ENCODE results near the gene GGACT. TPM values are rescaled to one million over a fixed set of nuclear protein-coding genes. Genes with fewer than 3 reads are reported as not detected.

The GGACT gene
- total RNA-seq, 1 donor from 2014 or later = 1.3 TPM

DNA sequence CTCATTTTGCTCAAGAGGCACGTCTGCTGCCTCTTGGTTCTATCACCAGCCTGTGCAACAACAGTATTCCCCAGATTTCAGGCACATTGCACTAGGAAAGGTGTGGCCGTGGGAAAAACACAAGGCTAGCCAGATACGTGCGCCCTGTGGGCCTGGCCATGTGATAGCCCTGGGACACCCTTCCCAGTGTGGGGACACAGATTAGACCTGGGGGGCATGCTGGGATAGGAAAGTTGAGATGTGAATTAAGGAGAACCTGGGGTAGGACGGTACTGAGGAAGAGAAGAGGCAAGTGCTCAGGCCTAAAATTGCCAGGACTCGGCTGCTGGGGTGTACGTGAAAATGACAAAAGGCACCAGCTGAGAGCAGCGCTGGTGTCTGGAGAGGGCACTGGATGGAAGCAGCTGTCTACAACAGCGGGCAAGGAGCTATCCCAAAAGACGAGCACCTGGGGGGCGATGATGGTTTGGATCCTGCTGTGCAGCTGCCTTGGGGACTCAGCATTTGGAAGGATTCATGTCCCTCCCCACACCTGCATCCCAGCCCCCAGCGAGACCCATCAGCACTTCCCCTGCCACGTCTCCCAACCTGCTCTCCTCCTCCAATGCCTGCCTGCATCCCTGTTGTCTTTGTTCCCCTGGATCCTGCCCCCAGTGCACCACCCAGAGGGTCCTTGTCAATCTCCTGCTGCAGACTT is 54.3 kb downstream of the GGACT start:
- Histone ChIP-seq H3K79me2 (ENCODE audit: low read depth) (no peaks in the 10 kb centered on the region), H3F3A (ENCODE audit: low read depth) (peaks cover 10% of the 10 kb centered on the region), H3K9ac (no peak overlapping the region), H3K4me1 (peaks cover 16% of the 10 kb centered on the region), H3K36me3 (no peaks in the 10 kb centered on the region), H3K4me3 (no peak overlapping the region), H4K20me1 (ENCODE audit: low read depth) (no peaks in the 10 kb centered on the region), H3K27ac (no peak overlapping the region), H3K4me2 (no peak overlapping the region), H3K9me3 (ENCODE audit: low read depth) (no peaks in the 10 kb centered on the region), H2AFZ (replicated peaks) (no peak overlapping the region), H3K27me3 (no peaks in the 10 kb centered on the region)
- Mint-ChIP-seq H3K4me1 (peaks cover 14% of the 10 kb centered on the region), H3K9me3 (peaks cover 6% of the 10 kb centered on the region), H3K27ac (no peak overlapping the region), H3K4me3 (peak overlapping the region; percentile 24), H3K27me3 (ENCODE audit: insufficient read depth, low read depth) (peaks cover 3% of the 10 kb centered on the region), H3K36me3 (peaks cover 26% of the 10 kb centered on the region)
- TF ChIP-seq EZH2 (IDR thresholded peaks at IDR 0.05) (no peak), EZH2phosphoT487 (IDR thresholded peaks at IDR 0.05) (no peak)
- TF ChIP-seq, protein P1, sequence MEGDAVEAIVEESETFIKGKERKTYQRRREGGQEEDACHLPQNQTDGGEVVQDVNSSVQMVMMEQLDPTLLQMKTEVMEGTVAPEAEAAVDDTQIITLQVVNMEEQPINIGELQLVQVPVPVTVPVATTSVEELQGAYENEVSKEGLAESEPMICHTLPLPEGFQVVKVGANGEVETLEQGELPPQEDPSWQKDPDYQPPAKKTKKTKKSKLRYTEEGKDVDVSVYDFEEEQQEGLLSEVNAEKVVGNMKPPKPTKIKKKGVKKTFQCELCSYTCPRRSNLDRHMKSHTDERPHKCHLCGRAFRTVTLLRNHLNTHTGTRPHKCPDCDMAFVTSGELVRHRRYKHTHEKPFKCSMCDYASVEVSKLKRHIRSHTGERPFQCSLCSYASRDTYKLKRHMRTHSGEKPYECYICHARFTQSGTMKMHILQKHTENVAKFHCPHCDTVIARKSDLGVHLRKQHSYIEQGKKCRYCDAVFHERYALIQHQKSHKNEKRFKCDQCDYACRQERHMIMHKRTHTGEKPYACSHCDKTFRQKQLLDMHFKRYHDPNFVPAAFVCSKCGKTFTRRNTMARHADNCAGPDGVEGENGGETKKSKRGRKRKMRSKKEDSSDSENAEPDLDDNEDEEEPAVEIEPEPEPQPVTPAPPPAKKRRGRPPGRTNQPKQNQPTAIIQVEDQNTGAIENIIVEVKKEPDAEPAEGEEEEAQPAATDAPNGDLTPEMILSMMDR (IDR thresholded peaks at IDR 0.05) = no peak
- no peak for DNase-seq (ENCODE audit: low spot score)

DNA sequence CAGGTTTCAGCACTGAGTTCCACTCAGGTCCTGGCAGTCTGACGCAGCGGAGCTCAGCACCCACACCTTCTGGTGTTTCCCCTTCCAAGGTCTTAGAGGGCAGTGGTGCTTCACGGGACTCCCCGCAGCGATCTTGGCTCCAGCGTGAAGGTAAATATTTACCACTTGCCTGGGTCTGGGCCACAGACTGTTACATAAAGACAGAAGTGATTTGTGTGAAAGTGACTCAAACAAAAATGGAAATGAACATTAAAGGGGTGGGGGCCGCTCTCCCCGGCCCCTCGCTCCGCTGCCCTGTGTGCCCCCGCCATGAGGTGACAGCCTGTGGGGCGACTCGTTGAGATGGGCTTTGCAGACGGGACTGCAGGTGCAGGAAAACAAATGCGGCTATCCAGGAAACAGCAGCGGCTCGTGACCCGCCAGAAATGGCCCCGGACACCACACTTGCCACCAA is 55.0 kb downstream of the GGACT start:
- H3K36me3 Mint-ChIP-seq = peaks cover 27% of the 10 kb centered on the region
- H3K4me3 Mint-ChIP-seq = no peak overlapping the region
- no peaks in the 10 kb centered on the region for H3K9me3 ChIP-seq (ENCODE audit: low read depth)
- H2AFZ ChIP-seq (replicated peaks) = no peak overlapping the region
- H3K27me3 ChIP-seq = no peaks in the 10 kb centered on the region
- H3F3A ChIP-seq (ENCODE audit: low read depth) = peaks cover 10% of the 10 kb centered on the region
- H3K4me1 ChIP-seq = peaks cover 16% of the 10 kb centered on the region
- no peak overlapping the region for H3K4me2 ChIP-seq
- TF ChIP-seq, protein P1 (IDR thresholded peaks at IDR 0.05) = no peak
- no peak for TF ChIP-seq EZH2 (IDR thresholded peaks at IDR 0.05)
- no peak for TF ChIP-seq EZH2phosphoT487 (IDR thresholded peaks at IDR 0.05)
- DNase-seq (ENCODE audit: low spot score) = no peak
- no peak overlapping the region for H3K27ac ChIP-seq
- H3K9me3 Mint-ChIP-seq = peaks cover 2% of the 10 kb centered on the region
- no peak overlapping the region for H3K9ac ChIP-seq
- no peaks in the 10 kb centered on the region for H4K20me1 ChIP-seq (ENCODE audit: low read depth)
- H3K36me3 ChIP-seq = no peaks in the 10 kb centered on the region
- H3K4me3 ChIP-seq = no peak overlapping the region
- no peaks in the 10 kb centered on the region for H3K79me2 ChIP-seq (ENCODE audit: low read depth)
- H3K4me1 Mint-ChIP-seq = peaks cover 20% of the 10 kb centered on the region
- H3K27me3 Mint-ChIP-seq (ENCODE audit: insufficient read depth, low read depth) = peaks cover 3% of the 10 kb centered on the region
- H3K27ac Mint-ChIP-seq = no peak overlapping the region

DNA sequence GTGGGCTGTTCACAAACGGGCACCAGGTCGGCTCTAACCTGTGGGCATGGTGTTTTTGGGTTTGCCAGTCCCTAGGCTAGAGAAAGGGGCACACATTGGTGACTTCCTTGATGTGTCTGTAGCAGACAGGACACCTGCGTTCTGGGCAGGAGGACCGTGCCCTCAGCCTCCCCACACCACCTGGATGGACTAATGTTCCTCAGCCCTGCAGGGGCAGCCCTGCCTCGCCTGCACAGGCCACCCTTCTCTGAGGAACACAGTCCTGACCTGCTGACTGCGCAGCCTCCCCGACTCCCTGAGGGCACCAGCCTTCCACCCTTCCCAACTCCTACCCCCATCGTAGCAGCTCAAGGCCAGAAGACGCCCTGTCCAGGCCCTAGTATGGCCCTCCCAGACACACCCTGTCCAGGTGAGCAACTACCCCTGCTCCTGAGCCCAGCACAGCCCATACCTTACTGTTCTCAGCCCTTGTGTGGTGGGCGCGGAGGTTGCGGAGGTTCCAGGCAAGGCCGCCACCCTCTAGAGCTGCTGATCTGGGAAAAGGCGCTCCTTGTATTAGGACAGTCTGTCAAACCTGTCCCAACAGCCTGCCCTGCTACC is 55.7 kb downstream of the GGACT start:
- Histone ChIP-seq H3K4me1 (peaks cover 16% of the 10 kb centered on the region), H3K36me3 (no peaks in the 10 kb centered on the region), H3K4me3 (no peak overlapping the region), H3K27me3 (no peaks in the 10 kb centered on the region), H3K9me3 (ENCODE audit: low read depth) (no peaks in the 10 kb centered on the region), H3K4me2 (no peak overlapping the region), H4K20me1 (ENCODE audit: low read depth) (no peaks in the 10 kb centered on the region), H3K27ac (no peak overlapping the region), H3K79me2 (ENCODE audit: low read depth) (no peaks in the 10 kb centered on the region), H3F3A (ENCODE audit: low read depth) (peaks cover 10% of the 10 kb centered on the region), H2AFZ (replicated peaks) (no peak overlapping the region), H3K9ac (no peak overlapping the region)
- Mint-ChIP-seq H3K36me3 (peaks cover 30% of the 10 kb centered on the region), H3K4me3 (no peak overlapping the region), H3K4me1 (peaks cover 20% of the 10 kb centered on the region), H3K27ac (no peak overlapping the region), H3K9me3 (peaks cover 2% of the 10 kb centered on the region), H3K27me3 (ENCODE audit: insufficient read depth, low read depth) (peaks cover 3% of the 10 kb centered on the region)
- TF ChIP-seq, protein P1 (IDR thresholded peaks at IDR 0.05) = no peak
- TF ChIP-seq EZH2phosphoT487 (IDR thresholded peaks at IDR 0.05) (no peak), EZH2 (IDR thresholded peaks at IDR 0.05) (no peak)
- DNase-seq (ENCODE audit: low spot score) = no peak

Data from neural progenitor cell (in vitro differentiated cells).